H9 (cell line): Measurements from ENCODE around the gene CRYGD. TPM values are rescaled to one million over a fixed set of nuclear protein-coding genes. Genes with fewer than 3 reads are reported as not detected.

ENCODE experiments used
- DNase-seq: peaks from one replicate; pipeline ENCODE4 v3.0.0-alpha.2; 2017
- H2AFZ ChIP-seq: one replicate; pipeline ENCODE4 v1.6.1; 2013; ENCODE audit warnings: mild to moderate bottlenecking, low read length, control low read depth, moderate library complexity
- H2AK5ac ChIP-seq: 2 replicates; pipeline ENCODE4 v1.6.1; 2013; ENCODE audit warnings: low read length, control low read depth, mixed read lengths; ENCODE audit not compliant: insufficient read length
- H2BK120ac ChIP-seq: one replicate; pipeline ENCODE4 v1.6.1; 2013; ENCODE audit warnings: low read depth, mild to moderate bottlenecking, low read length, control low read depth, inconsistent platforms; ENCODE audit not compliant: poor library complexity, severe bottlenecking
- H2BK12ac ChIP-seq: 2 replicates; pipeline ENCODE4 v1.6.1; 2013; ENCODE audit warnings: low read length, control low read depth, mixed read lengths, low read depth; ENCODE audit not compliant: insufficient read length
- H2BK15ac ChIP-seq: 2 replicates; pipeline ENCODE4 v1.6.1; 2013; ENCODE audit warnings: low read depth, low read length, control low read depth
- H2BK20ac ChIP-seq: one replicate; pipeline ENCODE4 v1.6.1; 2013; ENCODE audit warnings: low read depth, mild to moderate bottlenecking, low read length, control low read depth, inconsistent platforms; ENCODE audit not compliant: poor library complexity, severe bottlenecking
- H2BK5ac ChIP-seq: 2 replicates; pipeline ENCODE4 v1.6.1; 2013; ENCODE audit warnings: low read length, control low read depth, mixed read lengths; ENCODE audit not compliant: insufficient read length
- H3K14ac ChIP-seq: 2 replicates; pipeline ENCODE4 v1.6.1; 2013; ENCODE audit warnings: low read length, control low read depth; ENCODE audit not compliant: insufficient read depth
- H3K18ac ChIP-seq: 2 replicates; pipeline ENCODE4 v1.6.1; 2013; ENCODE audit warnings: low read depth, mild to moderate bottlenecking, mixed read lengths, low read length, control low read depth; ENCODE audit not compliant: insufficient read length
- H3K23ac ChIP-seq: 2 replicates; pipeline ENCODE4 v1.6.1; 2013; ENCODE audit warnings: low read length, control low read depth, mixed read lengths, low read depth; ENCODE audit not compliant: insufficient read length
- H3K23me2 ChIP-seq: 2 replicates; pipeline ENCODE4 v1.6.1; 2013; ENCODE audit warnings: low read depth, mild to moderate bottlenecking, mixed read lengths, low read length, control low read depth; ENCODE audit not compliant: insufficient read length, poor library complexity, severe bottlenecking
- H3K27ac ChIP-seq: 2 replicates; pipeline ENCODE4 v1.5.1; 2013; ENCODE audit warnings: low read length, control low read depth, mixed read lengths, low read depth; ENCODE audit not compliant: insufficient read length
- H3K27me3 ChIP-seq: 2 replicates; pipeline ENCODE4 v1.6.1; 2013; ENCODE audit warnings: low read length, control low read depth, inconsistent platforms; ENCODE audit not compliant: insufficient read depth
- H3K4ac ChIP-seq: 2 replicates; pipeline ENCODE4 v1.6.1; 2013; ENCODE audit warnings: low read depth, mild to moderate bottlenecking, control low read depth, inconsistent platforms, low read length, moderate library complexity
- H3K4me1 ChIP-seq: 2 replicates; pipeline ENCODE4 v1.6.1; 2013; ENCODE audit warnings: low read length, control low read depth, inconsistent platforms; ENCODE audit not compliant: insufficient read depth
- H3K4me2 ChIP-seq: 2 replicates; pipeline ENCODE4 v1.6.1; 2013; ENCODE audit warnings: low read length, control low read depth, mixed read lengths; ENCODE audit not compliant: insufficient read length, insufficient read depth
- H3K56ac ChIP-seq: 2 replicates; pipeline ENCODE4 v1.6.1; 2013; ENCODE audit warnings: low read depth, mild to moderate bottlenecking, mixed read lengths, low read length, control low read depth; ENCODE audit not compliant: insufficient read length
- H3K79me1 ChIP-seq: 2 replicates; pipeline ENCODE4 v1.6.1; 2013; ENCODE audit warnings: low read depth, mild to moderate bottlenecking, moderate library complexity, low read length, control low read depth, inconsistent platforms; ENCODE audit not compliant: insufficient read depth, poor library complexity, severe bottlenecking
- H3K79me2 ChIP-seq: 2 replicates; pipeline ENCODE4 v1.6.1; 2013; ENCODE audit warnings: low read length, control low read depth, inconsistent platforms; ENCODE audit not compliant: insufficient read depth
- H3K9ac ChIP-seq: 2 replicates; pipeline ENCODE4 v1.6.1; 2013; ENCODE audit warnings: low read length, control low read depth, mixed read lengths; ENCODE audit not compliant: insufficient read length; ENCODE audit errors: extremely low read depth
- H3K9me3 ChIP-seq: one replicate; pipeline ENCODE4 v1.6.1; 2013; ENCODE audit warnings: low read depth, low read length, inconsistent platforms; ENCODE audit not compliant: control insufficient read depth
- H3T11ph ChIP-seq: one replicate; pipeline ENCODE4 v1.6.1; 2013; ENCODE audit warnings: mild to moderate bottlenecking, low read length, control low read depth, inconsistent platforms
- H4K20me1 ChIP-seq: one replicate; pipeline ENCODE4 v1.6.1; 2013; ENCODE audit not compliant: control insufficient read depth, insufficient read length, insufficient read depth
- H4K5ac ChIP-seq: 2 replicates; pipeline ENCODE4 v1.6.1; 2013; ENCODE audit warnings: low read depth, mild to moderate bottlenecking, mixed read lengths, low read length, control low read depth; ENCODE audit not compliant: insufficient read length
- H4K8ac ChIP-seq: replicated peaks from 2 replicates; pipeline ENCODE4 v1.6.1; 2013; ENCODE audit warnings: low read length, control low read depth, mixed read lengths, low read depth; ENCODE audit not compliant: insufficient read length
- H4K91ac ChIP-seq: 2 replicates; pipeline ENCODE4 v1.6.1; 2013; ENCODE audit warnings: low read depth, mild to moderate bottlenecking, moderate library complexity, mixed read lengths, low read length, control low read depth; ENCODE audit not compliant: insufficient read length
- H3K27ac Mint-ChIP-seq, 3 experiments: 2 replicates in 2 of 3; 3 replicates in 1 of 3; pipeline ENCODE4 v1.8.0; 2020 to 2021; ENCODE audit warnings: mixed read lengths in 3 of 3, mild to moderate bottlenecking in 1 of 3, moderate library complexity in 1 of 3
- H3K27me3 Mint-ChIP-seq: 2 replicates; pipeline ENCODE4 v1.8.0; 2021; ENCODE audit warnings: low read depth, mild to moderate bottlenecking, moderate library complexity, mixed read lengths
- H3K36me3 Mint-ChIP-seq, 3 experiments: 2 replicates in 2 of 3; 3 replicates in 1 of 3; pipeline ENCODE4 v1.8.0; 2020 to 2021; ENCODE audit warnings: low read depth in 3 of 3, mixed read lengths in 3 of 3; ENCODE audit not compliant: insufficient read depth in 1 of 3
- H3K4me1 Mint-ChIP-seq, 2 experiments: 2 replicates each; pipeline ENCODE4 v1.8.0; 2020; ENCODE audit warnings: mixed read lengths in 2 of 2
- H3K4me3 Mint-ChIP-seq, 2 experiments: 2 replicates in 1 of 2; 3 replicates in 1 of 2; pipeline ENCODE4 v1.8.0; 2020 to 2021; ENCODE audit warnings: mild to moderate bottlenecking in 2 of 2, mixed read lengths in 2 of 2, moderate library complexity in 1 of 2
- H3K9me3 Mint-ChIP-seq, 2 experiments: 2 replicates in 1 of 2; 3 replicates in 1 of 2; pipeline ENCODE4 v1.8.0; 2020; ENCODE audit warnings: mild to moderate bottlenecking in 2 of 2, mixed read lengths in 2 of 2, moderate library complexity in 1 of 2
- WGBS: extraction: QIAGEN DNeasy Blood & Tissue Kit; methylation state at CpG from one replicate; pipeline ENCODE4 v1.1.7; 2013; ENCODE audit warnings: missing lambda C conversion rate, low lambda C conversion rate, mixed read lengths; ENCODE audit not compliant: insufficient read length; ENCODE audit errors: extremely low coverage; 5-methylcytosine and 5-hydroxymethylcytosine counted together
- total RNA-seq: library from RNA; stranded (reverse); gene quantifications from 2 replicates; pipeline ENCODE4 v1.2.1, GENCODE V29; 2021
- TF ChIP-seq, protein P1 (sequence below): fragments of 200-600 bp; sonication (generic); conservative IDR thresholded peaks from 3 replicates; pipeline ENCODE4 v1.8.0; 2021; ENCODE audit warnings: antibody characterized with exemption, mild to moderate bottlenecking

Gene CRYGD
- total RNA-seq, 1 experiment from 2014 or later: not detected

DNA sequence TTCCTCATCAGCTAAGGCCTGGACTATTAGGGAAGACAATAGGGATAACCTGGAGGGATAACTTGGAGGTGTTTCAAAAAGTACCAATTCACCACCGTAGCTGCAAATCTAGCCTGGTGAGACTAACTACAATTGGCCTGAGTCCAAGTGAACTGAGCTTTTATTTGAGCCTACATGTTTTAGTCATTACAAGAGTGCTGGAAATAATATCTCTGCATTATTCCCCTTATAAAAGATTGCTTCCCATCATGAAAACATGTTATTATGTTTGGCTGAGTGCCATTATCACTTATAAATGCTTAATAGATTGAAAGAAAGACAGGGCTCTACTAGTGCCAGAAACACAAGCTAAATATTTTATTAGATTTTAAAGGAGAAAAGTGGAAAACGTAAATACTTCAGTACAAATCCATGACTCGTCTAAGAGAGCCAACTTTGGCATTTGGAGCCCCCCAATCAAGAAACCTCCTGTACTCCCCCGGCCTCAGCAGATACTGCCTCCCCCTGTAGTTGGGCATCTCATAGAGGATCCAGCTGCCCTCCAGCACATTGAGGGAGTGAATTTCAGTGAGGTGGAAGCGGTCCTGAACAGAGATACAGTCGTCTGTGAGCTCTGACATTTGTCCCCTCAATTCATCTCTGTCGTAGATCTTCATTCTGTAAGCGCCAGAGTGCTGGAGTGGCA lies 18.1 kb upstream of the CRYGD start:
- Mint-ChIP-seq H3K36me3 (peaks cover 11 to 15% (median 14%) of the 10 kb centered on the region in 3 experiments), H3K9me3 (peaks cover 18 to 24% of the 10 kb centered on the region in 2 experiments), H3K4me3 (peak overlapping the region in 1 of 2 experiments; percentile 18; a peak in 2 of 5 replicates), H3K27me3 (no peaks in the 10 kb centered on the region; the same call in none of the 2 replicates), H3K4me1 (peaks cover 17 to 22% of the 10 kb centered on the region in 2 experiments), H3K27ac (peak overlapping the region; percentile 13 to 96 (median 78); a peak in 4 of 7 replicates)
- H3K23ac ChIP-seq: no peak overlapping the region
- no peak overlapping the region for H3K18ac ChIP-seq
- no peak overlapping the region for H3T11ph ChIP-seq
- H2BK15ac ChIP-seq: no peak overlapping the region
- no peak overlapping the region for H4K91ac ChIP-seq
- no peak overlapping the region for H3K56ac ChIP-seq
- no peak for DNase-seq
- 0 out of 2 replicates have a peak overlapping the region, but pooled peaks have one; percentile 37 for H3K4ac ChIP-seq
- no peak overlapping the region for H2AK5ac ChIP-seq
- H3K4me1 ChIP-seq: peaks cover 2% of the 10 kb centered on the region
- no peak overlapping the region for H4K5ac ChIP-seq
- H3K9me3 ChIP-seq: peaks cover 3% of the 10 kb centered on the region
- H3K27ac ChIP-seq: peak overlapping the region; percentile 83
- no peaks in the 10 kb centered on the region for H3K79me2 ChIP-seq
- peak overlapping the region; percentile 18 for H3K4me2 ChIP-seq
- H2BK12ac ChIP-seq: no peak overlapping the region
- H2BK120ac ChIP-seq: peak overlapping the region; percentile 23
- no peak overlapping the region for H3K14ac ChIP-seq
- H3K27me3 ChIP-seq: no peaks in the 10 kb centered on the region
- H4K20me1 ChIP-seq: no peaks in the 10 kb centered on the region
- peak overlapping the region; percentile 59 for H2AFZ ChIP-seq
- no peak overlapping the region for H2BK5ac ChIP-seq
- no peaks in the 10 kb centered on the region for H3K79me1 ChIP-seq
- no peak overlapping the region for H3K9ac ChIP-seq
- H4K8ac ChIP-seq: no peak overlapping the region
- no peak overlapping the region for H2BK20ac ChIP-seq
- no peaks in the 10 kb centered on the region for H3K23me2 ChIP-seq
- WGBS: no CpG with 5 or more reads among the region's 8 CpGs
- TF ChIP-seq, protein P1, sequence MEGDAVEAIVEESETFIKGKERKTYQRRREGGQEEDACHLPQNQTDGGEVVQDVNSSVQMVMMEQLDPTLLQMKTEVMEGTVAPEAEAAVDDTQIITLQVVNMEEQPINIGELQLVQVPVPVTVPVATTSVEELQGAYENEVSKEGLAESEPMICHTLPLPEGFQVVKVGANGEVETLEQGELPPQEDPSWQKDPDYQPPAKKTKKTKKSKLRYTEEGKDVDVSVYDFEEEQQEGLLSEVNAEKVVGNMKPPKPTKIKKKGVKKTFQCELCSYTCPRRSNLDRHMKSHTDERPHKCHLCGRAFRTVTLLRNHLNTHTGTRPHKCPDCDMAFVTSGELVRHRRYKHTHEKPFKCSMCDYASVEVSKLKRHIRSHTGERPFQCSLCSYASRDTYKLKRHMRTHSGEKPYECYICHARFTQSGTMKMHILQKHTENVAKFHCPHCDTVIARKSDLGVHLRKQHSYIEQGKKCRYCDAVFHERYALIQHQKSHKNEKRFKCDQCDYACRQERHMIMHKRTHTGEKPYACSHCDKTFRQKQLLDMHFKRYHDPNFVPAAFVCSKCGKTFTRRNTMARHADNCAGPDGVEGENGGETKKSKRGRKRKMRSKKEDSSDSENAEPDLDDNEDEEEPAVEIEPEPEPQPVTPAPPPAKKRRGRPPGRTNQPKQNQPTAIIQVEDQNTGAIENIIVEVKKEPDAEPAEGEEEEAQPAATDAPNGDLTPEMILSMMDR: no peak
